GM19193 (cell line): ENCODE results near the gene SETBP1.

Experiments
- POLR2A ChIP-seq: IDR thresholded peaks from 4 replicates; pipeline ENCODE4 v1.6.1; 2011; ENCODE audit not compliant: insufficient read depth, insufficient read length; ENCODE audit errors: extremely low read depth

The SETBP1 gene

DNA sequence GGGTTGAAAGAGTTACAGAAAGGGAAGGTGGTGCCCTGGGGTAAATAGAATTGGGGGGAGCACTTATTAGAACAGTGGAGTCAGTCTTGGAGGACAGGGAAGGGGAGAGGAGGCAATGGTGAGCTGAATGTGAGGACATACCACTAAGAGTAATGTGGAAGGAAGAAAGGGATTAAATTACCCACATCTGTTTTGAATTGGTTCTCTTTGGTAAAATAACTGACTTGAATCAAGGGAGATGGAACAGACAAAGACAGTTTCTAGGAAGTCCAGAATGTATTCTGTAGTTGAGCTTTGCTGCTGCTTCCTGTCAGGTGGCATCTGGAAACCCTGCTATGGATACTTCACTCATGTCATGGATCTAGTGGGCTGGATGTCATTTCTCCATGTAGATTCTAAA is 6.7 kb downstream of the SETBP1 start:
- TF ChIP-seq POLR2A: no peak

DNA sequence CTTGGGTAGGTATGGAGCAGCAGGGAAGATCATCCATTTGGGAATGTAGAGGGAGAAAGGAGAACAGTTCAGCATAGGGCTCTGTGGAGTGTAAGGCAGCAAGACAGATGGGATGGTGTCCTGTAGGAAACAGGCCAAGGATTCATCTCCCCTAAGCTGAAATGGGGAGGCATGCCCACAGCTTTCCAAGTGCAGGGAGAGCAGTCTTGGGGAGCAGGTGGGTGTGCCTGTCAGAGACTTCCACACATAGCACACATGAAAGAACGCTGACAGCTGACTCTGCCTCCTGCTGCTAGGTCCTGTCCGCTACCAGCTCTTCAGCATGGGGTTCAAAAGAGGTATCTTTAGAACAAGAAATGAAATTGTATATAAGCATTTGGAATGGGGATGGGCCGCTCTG is 9.0 kb downstream of the SETBP1 start:
- no peak for TF ChIP-seq POLR2A

DNA sequence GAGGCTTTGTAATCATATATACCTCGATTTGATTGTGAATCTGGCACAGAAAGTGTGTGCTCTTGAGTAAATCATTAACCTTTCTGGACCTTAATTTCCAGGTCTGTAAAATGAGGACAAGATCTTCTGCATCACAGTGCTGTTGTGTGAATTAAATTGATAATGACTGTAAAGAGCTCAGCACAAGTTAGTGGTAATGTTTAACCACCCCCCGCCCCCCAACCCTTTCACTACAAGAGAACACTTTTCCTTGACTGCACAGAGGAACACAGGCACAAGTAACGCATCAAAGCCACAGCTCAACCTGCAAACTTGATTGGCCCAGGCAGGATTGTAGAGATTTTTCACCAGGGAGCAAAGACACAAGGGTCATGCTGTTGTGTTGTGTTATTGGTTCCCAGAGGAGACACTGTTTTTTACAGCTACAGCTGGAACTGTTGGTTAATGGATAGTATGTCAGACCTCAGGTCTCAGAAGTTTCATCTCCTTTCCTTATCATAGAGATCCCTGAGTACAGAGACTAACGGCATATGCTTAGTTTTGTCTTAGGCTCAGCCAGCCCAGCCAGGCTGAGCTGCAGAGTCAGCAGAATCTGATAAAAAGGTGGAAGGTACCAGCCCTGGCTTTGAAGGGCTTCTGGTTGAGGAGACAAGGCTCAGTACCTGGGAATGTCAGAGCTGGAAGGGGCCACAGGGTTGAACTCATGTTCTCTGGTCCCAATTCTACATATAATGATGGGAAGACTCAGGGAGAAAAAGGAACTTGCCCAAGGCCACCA is 10.6 kb downstream of the SETBP1 start:
- TF ChIP-seq POLR2A: no peak

GRCh38 chr18:44693030-44693784 is 12.5 kb downstream of the SETBP1 start:
- TF ChIP-seq POLR2A: no peak

DNA sequence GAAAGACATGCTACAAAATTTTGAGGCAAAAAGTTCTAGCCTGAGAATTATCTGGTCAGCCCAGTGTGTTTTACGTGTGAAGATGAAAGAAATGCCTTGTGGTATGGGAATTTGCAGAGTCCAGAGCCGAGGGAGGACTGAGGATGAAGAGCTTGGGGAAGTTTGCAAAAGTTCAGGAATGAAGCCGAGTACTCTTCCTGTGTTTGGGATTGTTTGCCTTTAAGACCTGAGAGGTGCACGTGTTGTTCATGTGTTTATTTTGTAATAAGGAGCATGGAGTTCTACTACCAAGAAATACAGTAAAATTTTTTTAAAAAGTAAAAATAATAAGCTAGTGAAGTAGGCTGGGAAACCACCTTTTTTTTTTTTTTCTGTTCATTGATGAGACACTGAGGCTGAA is 14.8 kb downstream of the SETBP1 start:
- no peak for TF ChIP-seq POLR2A

- no peak for TF ChIP-seq POLR2A
Observed at GRCh38 chr18:44696892-44697291, 16.2 kb downstream of the SETBP1 start.

DNA sequence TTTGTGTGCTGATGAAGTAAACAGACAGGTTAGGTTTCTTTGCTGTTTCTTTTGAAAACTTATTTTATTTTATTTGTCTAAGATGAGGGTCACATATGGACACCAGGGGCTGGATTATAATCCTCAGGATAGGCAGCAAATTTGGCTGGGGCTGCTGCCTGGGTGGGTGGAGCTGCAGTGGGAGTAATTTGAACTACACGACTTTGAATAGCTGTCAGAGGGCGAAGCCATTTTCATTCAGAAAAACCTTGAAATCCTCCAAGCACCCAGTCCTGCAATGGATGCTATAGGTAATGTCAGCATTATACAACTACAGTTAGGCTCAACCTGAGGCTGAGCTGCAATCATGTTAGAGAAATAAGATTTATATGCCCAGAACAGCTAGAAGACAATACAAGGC is 16.6 kb downstream of the SETBP1 start:
- TF ChIP-seq POLR2A: no peak

- no peak for TF ChIP-seq POLR2A
Observed at GRCh38 chr18:44698518-44698917, 17.8 kb downstream of the SETBP1 start.

DNA sequence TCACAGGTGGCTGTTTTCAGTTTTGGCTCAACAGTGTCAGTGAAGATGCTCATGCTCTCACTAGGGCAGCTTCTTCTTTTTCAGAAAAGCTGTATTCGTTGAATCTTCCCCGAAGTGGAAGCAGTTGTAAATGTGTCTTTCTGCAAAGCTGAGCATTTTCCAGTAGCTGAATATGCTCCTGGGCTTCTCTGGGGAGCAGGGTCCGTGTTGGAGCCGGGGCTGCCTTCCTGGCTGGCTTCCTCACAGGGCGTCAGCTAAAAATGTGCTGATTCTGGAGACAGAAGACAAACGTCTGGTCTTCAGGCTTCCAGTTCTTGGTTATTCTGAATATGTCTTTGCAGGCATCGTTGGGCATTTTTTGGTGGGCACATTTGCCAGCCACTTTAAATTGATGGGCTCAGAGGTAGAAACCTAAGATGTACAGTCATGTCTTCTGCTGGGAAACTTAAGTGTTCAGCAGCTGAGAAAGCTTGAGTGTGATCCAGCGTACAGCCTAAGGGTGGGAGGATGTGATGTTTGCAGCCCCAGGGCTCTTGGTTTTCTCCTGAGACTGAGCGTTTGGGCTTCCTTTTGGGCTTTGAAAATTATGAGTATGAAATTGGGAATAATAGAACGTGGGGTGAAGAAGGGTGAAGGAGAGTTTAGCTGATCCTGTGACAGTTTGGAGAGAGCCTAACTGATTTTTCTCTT is 19.0 kb downstream of the SETBP1 start:
- no peak for TF ChIP-seq POLR2A

GRCh38 chr18:44700652-44701051 is 20.0 kb downstream of the SETBP1 start:
- TF ChIP-seq POLR2A: no peak

- TF ChIP-seq POLR2A: no peak
Observed at GRCh38 chr18:44701227-44701626, 20.5 kb downstream of the SETBP1 start.

DNA sequence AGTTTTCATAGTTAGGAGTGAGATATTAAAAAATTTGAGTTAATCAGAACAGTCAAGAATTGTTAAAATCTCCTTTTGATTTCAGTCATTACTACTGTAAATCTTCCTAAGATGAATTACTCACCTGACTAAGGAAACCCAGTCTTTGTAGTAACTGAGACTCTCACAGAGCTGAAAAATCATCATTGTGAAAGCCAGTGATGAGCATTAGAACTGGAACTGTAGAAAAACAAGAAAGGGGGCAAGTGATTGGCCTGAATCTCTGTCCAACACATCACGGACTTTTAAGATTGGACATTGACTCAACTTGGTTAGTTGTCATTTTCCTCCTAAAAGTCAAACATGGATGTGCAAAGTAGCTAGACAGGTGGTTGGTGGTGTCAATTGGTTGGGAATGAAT is 21.9 kb downstream of the SETBP1 start:
- TF ChIP-seq POLR2A: no peak

- no peak for TF ChIP-seq POLR2A
Observed at GRCh38 chr18:44704135-44704789, 23.6 kb downstream of the SETBP1 start.

GRCh38 chr18:44705075-44705675 is 24.5 kb downstream of the SETBP1 start:
- no peak for TF ChIP-seq POLR2A
